GM21367 (cell line): Measurements from ENCODE around the gene MEG3.

ENCODE experiments used
- ATAC-seq: cut with Tn5 transposase; IDR thresholded peaks from one replicate; pipeline ENCODE4 v1.9.1; 2021; ENCODE audit not compliant: unreplicated experiment

Gene MEG3

DNA sequence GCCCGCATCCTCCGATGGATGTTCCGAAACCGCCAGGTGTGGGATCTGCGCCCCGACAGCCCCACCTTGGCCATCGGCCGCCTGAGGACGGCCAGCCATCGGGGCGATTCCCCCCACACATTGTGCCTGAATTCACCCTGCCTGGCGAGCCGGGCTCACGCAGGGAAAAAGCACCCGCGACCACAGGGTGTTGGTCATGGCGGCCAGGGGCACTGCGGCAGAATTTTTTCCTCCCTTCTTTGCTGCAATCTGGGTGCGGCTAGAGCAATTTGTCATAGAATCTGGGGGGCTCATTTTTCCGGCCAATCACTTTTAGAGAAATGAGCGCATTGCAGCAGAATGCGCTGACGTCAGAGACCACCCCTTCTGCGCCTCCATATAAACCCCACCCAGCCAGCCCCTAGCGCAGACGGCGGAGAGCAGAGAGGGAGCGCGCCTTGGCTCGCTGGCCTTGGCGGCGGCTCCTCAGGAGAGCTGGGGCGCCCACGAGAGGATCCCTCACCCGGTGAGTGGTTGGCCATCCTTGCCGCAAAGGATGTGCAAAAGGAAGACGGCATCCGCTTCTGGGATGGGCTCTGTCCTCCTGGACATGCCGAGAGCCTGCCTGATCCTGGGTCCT, at the start of gene MEG3:
TSS of gene MEG3 (plus strand) at position 406 of the 619 bp plus-strand sequence.
- ATAC-seq, result no peak

- no peak for ATAC-seq
Observed at GRCh38 chr14:100776681-100777365, 49.1 kb upstream of the MEG3 start.

DNA sequence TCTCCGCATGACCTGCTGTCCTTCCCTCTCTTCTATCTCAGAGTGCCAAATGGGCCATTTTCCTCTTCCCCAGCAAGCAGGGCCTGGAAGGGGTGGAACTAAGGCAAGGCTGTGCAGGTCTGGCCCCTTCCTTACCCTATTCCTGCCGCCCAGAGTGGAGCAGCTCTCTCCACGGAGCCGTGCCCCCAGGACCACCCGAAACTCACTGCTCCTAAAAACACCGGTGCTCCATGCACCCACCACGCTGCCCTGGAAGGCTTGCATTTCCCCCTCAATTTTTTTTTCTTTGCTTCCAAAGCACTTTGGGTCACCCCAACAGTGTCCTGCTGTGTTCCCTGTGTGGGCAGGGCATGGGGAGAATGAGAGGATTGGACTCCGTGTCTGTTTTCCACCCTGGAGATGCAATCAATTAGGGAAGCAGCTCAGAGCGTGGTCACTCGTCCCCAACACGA, 48.5 kb upstream of the MEG3 start:
- ATAC-seq, result no peak

GRCh38 chr14:100777818-100778525, 47.9 kb upstream of the MEG3 start:
- ATAC-seq, result no peak

GRCh38 chr14:100778526-100778882, 47.4 kb upstream of the MEG3 start:
- no peak for ATAC-seq

DNA sequence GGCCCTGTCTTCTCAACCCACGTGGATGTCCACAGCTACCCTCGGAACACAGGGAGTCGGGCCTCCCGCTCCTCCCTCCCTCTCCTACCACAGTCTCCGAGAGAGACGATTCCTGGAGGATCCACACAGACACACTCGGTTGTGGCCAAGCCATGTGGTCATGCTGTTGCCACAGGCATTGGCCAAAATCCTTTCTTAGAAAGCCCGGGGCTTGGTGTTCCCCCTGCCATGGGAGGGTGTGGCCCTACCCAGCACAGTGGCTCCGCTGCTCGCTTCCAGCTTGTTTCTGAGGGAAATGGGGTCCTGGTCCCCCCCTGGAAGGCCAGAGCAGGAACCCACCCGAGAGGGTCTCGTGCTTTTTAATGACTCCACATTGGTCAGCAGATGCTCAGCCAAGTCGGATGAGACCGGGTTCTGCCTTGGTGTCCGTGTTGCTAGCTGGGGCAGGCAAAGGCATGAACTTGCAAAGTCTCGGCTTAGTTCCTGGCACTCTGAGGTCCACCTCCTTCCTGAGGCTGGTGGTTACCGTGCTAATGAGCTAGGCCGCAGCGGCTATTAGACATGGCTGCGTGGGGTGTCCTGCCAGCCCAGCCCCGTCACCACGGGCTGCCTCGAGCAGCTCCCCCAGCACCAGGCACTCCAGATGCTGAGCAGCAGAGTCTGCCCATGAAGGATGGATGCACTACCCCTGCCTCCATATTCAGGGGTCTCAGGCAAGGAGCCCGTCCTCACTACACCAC, 46.8 kb upstream of the MEG3 start:
- no peak for ATAC-seq

GRCh38 chr14:100779691-100780080, 46.2 kb upstream of the MEG3 start:
- no peak for ATAC-seq

DNA sequence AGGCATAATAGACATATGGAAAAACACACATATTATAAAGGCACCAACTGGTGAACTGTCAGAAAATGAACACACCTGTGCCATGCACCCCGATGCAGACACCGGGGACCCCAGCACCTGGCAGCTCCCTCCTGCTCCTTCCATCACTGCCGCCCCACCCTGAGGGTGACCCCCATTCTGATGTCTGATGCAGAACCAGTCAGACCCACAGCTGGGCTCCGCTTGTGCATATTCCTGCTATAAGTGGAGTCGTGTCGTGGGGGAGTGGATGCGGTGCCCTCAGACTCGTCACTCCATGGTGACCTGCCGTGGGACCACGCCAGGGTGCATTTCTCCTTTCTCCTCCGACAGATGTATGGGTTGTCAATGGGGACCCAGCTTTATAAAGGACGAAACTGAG, 45.7 kb upstream of the MEG3 start:
- ATAC-seq, result no peak

GRCh38 chr14:100780646-100781355, 45.1 kb upstream of the MEG3 start:
- ATAC-seq, result no peak

GRCh38 chr14:100781952-100782351, 44.0 kb upstream of the MEG3 start:
- no peak for ATAC-seq

DNA sequence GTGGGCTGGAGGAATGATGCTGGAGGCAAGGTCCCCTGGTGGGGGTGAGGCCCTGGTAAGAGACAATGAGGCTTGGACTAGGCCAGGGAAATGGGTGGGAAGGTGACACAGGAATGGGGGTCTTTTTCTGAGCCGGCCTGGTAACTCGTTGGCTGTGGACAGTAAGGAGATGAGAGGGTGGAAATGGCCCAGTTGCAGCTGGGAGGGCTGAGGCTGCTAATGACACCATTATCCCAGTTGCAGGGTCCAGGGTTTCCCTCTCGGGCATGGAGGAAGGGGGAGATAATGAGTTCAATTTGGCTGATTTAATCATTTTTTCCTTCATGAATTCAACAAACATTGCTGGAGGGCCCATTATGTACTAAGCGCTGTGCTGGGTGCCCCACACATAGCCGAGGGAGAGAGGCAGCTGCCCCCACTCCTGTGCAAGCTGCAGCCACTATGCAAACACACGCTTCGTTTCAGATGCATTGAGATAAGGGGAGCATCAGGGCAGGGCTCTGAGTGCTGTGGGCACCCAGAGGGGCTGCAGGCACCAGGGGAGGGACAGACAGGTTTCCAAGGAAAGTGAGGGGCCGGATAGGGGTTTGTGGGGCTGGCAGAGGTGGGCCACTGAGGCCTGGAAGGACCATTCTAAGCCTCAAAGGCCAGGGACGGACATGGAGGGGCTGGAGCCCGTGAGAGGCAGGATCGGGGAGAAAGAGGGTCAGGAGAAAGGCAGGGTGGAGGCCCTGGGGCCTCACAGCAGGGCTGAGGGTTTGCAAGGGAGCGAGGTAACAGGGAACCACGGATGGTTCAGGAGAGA, 43.2 kb upstream of the MEG3 start:
- ATAC-seq, result no peak

DNA sequence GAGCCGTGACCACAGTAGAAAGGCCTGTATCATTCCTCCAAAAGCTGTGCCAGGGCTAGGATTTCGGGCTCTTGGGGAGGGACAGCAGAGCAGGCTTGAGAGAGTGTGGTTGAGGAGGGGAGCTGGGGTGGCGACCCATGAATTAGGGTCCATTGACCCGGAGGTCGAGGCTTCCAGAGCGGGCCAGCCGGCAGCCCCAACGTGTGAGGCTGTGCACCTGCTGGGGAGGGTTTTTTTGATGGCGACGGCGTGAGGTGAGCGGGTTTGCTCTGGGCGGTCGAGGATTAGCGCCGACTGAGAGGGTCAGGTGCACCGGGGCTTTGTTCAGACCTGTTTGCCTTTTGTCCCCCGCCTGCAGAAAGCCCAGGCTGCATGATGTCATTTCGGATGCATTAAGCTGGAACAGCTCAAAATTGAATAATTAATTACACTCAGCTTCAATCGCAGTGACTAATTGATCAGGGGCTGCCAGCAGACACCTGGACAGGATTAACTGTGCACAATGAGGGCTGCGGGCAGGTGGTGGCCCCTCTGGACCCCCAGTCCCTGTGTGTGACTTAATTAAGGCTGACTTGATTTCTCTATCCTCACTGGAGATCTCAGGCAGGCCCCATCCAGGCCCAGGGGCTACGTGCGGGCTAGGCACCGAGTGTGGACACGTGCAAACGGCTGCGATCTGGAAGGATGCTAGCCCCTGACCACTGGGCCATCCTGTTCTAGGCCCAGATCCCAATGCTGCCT, 42.1 kb upstream of the MEG3 start:
- no peak for ATAC-seq

- no peak for ATAC-seq
Observed at GRCh38 chr14:100784523-100785337, 41.2 kb upstream of the MEG3 start.

GRCh38 chr14:100785338-100785615, 40.6 kb upstream of the MEG3 start:
- no peak for ATAC-seq

DNA sequence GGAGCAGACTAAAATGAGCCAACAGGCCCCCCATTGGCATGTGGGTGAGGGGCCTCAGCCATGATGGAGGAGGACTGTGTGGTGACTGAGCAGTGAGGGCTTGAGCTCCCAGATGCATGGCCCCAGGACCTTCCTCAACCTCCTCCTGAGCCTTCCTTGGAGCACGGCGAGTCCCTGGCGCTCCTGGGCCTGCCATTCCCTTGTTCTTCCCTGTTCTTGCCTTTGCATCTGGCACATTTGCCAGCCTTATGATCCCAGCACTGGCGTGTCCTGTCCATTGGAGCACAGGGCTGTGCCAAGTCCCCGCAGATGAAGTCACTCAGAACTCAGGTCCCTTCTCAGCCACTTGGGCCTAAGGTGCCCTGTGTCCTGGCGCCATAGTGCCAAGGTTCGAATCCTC, 40.3 kb upstream of the MEG3 start:
- no peak for ATAC-seq

GRCh38 chr14:100786131-100786530, 39.8 kb upstream of the MEG3 start:
- no peak for ATAC-seq

- no peak for ATAC-seq
Observed at GRCh38 chr14:100786576-100787219, 39.2 kb upstream of the MEG3 start.

- ATAC-seq, result no peak
Observed at GRCh38 chr14:100787659-100788058, 38.3 kb upstream of the MEG3 start.
